ENCODE measurements around the gene KIF21A.

Gene KIF21A

GRCh38 chr12:39269492-39269891 is 173.4 kb downstream of the KIF21A start:
- TF ChIP-seq POLR2AphosphoS5 (IDR thresholded peaks at IDR 0.05; ENCODE audit: low read depth, low read length) (no peak), REST (IDR thresholded peaks at IDR 0.05; ENCODE audit: insufficient read depth in 1 of 2, low read depth in 2 of 2, low read length in 2 of 2) (no peak), TAF1 (IDR thresholded peaks at IDR 0.05; ENCODE audit: borderline replicate concordance, insufficient read depth, low read length) (no peak), SIN3A (IDR thresholded peaks at IDR 0.05; ENCODE audit: borderline replicate concordance, insufficient read depth, low read length) (no peak), FOXP2 (optimal IDR thresholded peaks at IDR 0.05; ENCODE audit: borderline replicate concordance, extremely low read depth, extremely low read length, insufficient read depth) (no peak)

GRCh38 chr12:39267886-39268285 is 175.0 kb downstream of the KIF21A start:
- TF ChIP-seq POLR2AphosphoS5 (IDR thresholded peaks at IDR 0.05; ENCODE audit: low read depth, low read length) (no peak), TAF1 (IDR thresholded peaks at IDR 0.05; ENCODE audit: borderline replicate concordance, insufficient read depth, low read length) (no peak), REST (IDR thresholded peaks at IDR 0.05; ENCODE audit: insufficient read depth in 1 of 2, low read depth in 2 of 2, low read length in 2 of 2) (no peak), SIN3A (IDR thresholded peaks at IDR 0.05; ENCODE audit: borderline replicate concordance, insufficient read depth, low read length) (no peak), FOXP2 (optimal IDR thresholded peaks at IDR 0.05; ENCODE audit: borderline replicate concordance, extremely low read depth, extremely low read length, insufficient read depth) (no peak)

- TF ChIP-seq REST (IDR thresholded peaks at IDR 0.05; ENCODE audit: insufficient read depth in 1 of 2, low read depth in 2 of 2, low read length in 2 of 2): no peak
- no peak for TF ChIP-seq SIN3A (IDR thresholded peaks at IDR 0.05; ENCODE audit: borderline replicate concordance, insufficient read depth, low read length)
- no peak for TF ChIP-seq FOXP2 (optimal IDR thresholded peaks at IDR 0.05; ENCODE audit: borderline replicate concordance, extremely low read depth, extremely low read length, insufficient read depth)
- TF ChIP-seq POLR2AphosphoS5 (IDR thresholded peaks at IDR 0.05; ENCODE audit: low read depth, low read length): no peak
- no peak for TF ChIP-seq TAF1 (IDR thresholded peaks at IDR 0.05; ENCODE audit: borderline replicate concordance, insufficient read depth, low read length)
Observed at GRCh38 chr12:39252628-39253027, 190.3 kb downstream of the KIF21A start.
